ENCODE data around the gene SCAMP1. TPM values are rescaled to one million over a fixed set of nuclear protein-coding genes. Genes with fewer than 3 reads are reported as not detected.
A peak's percentile ranks its signal among the peaks of the same experiment; 100 is the strongest.

SCAMP1 gene
- polyA plus RNA-seq, 1 donor from 2014 or later, result 180 TPM

DNA sequence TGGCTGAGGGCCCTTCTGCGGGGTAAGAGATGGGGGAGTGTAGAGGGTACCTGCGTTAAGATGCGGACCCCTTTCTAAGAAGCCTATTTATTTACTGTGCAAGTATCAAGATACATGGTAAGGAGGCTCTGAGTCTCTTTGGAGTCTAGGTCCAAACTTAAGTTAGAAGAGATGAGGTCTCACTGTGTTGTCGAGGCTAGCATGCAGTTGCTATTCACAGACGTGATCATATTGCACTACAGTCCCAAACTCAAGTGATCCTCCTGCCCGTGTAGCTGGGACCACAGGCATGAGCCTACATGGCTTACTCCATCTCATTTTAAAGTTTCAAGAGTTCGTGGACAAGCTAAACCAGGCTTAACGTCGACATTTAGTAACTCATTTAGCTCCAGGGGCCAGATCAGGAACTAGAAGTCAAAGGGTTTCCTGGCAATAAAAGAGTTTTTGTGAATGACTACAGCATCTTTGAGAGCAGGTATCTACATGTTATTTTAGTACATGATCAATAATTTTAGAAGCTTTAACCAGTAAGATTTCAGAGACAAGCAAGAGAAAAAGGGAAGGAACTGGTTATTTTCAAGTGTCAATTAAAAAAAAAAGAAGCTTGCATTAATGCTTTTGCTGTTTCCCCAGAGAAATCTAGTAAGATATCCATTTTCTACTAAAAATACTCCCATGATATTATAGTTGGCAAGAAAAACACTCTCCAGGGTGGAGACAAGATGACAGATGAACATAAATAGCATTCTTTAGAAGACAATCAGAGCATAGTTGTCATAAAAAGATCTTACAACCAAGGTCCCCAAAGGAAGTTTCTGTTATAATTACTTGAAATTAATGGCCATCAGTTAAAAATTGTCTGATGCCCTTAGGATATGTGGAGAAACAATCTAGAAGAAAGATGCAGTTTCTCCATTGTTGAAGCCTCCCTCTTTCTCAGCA lies 141.3 kb downstream of the SCAMP1 start:
- Histone ChIP-seq H3K9ac (ENCODE audit: low read length) (no peak overlapping the region), H3K4me2 (ENCODE audit: low read length) (no peak overlapping the region), H3K36me3 (ENCODE audit: insufficient read depth, low read length) (no peaks in the 10 kb centered on the region), H3K27me3 (ENCODE audit: insufficient read depth, low read depth, low read length) (no peaks in the 10 kb centered on the region), H3K9me2 (ENCODE audit: insufficient read depth, low read length) (no peaks in the 10 kb centered on the region), H3K9me3 (ENCODE audit: low read length) (no peaks in the 10 kb centered on the region), H3K27ac (ENCODE audit: low read length) (no peak overlapping the region), H4K20me1 (ENCODE audit: insufficient read depth) (no peaks in the 10 kb centered on the region), H3K4me3 (ENCODE audit: low read length) (no peak overlapping the region), H3K79me2 (replicated peaks; ENCODE audit: insufficient read depth, low read length) (no peaks in the 10 kb centered on the region), H2AFZ (ENCODE audit: low read depth, low read length) (no peak overlapping the region), H3F3A (ENCODE audit: insufficient read depth, low read length, poor library complexity, severe bottlenecking) (no peaks in the 10 kb centered on the region)
- peak; percentile 21 for TF ChIP-seq POLR2AphosphoS5 (IDR thresholded peaks at IDR 0.05)
- no peak for TF ChIP-seq EZH2 (IDR thresholded peaks at IDR 0.05; ENCODE audit: borderline replicate concordance, insufficient read depth, low read length, poor library complexity, severe bottlenecking)
- TF ChIP-seq EP300 (conservative IDR thresholded peaks at IDR 0.05; ENCODE audit: poor library complexity, severe bottlenecking), result peak; percentile 42
- TF ChIP-seq, protein P1, sequence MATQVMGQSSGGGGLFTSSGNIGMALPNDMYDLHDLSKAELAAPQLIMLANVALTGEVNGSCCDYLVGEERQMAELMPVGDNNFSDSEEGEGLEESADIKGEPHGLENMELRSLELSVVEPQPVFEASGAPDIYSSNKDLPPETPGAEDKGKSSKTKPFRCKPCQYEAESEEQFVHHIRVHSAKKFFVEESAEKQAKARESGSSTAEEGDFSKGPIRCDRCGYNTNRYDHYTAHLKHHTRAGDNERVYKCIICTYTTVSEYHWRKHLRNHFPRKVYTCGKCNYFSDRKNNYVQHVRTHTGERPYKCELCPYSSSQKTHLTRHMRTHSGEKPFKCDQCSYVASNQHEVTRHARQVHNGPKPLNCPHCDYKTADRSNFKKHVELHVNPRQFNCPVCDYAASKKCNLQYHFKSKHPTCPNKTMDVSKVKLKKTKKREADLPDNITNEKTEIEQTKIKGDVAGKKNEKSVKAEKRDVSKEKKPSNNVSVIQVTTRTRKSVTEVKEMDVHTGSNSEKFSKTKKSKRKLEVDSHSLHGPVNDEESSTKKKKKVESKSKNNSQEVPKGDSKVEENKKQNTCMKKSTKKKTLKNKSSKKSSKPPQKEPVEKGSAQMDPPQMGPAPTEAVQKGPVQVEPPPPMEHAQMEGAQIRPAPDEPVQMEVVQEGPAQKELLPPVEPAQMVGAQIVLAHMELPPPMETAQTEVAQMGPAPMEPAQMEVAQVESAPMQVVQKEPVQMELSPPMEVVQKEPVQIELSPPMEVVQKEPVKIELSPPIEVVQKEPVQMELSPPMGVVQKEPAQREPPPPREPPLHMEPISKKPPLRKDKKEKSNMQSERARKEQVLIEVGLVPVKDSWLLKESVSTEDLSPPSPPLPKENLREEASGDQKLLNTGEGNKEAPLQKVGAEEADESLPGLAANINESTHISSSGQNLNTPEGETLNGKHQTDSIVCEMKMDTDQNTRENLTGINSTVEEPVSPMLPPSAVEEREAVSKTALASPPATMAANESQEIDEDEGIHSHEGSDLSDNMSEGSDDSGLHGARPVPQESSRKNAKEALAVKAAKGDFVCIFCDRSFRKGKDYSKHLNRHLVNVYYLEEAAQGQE (IDR thresholded peaks at IDR 0.05; ENCODE audit: borderline replicate concordance), result no peak
- no peak for TF ChIP-seq MXI1 (conservative IDR thresholded peaks at IDR 0.05; ENCODE audit: poor library complexity, severe bottlenecking)
- no peak for TF ChIP-seq SMC3 (conservative IDR thresholded peaks at IDR 0.05; ENCODE audit: poor library complexity)
- TF ChIP-seq, protein P2, sequence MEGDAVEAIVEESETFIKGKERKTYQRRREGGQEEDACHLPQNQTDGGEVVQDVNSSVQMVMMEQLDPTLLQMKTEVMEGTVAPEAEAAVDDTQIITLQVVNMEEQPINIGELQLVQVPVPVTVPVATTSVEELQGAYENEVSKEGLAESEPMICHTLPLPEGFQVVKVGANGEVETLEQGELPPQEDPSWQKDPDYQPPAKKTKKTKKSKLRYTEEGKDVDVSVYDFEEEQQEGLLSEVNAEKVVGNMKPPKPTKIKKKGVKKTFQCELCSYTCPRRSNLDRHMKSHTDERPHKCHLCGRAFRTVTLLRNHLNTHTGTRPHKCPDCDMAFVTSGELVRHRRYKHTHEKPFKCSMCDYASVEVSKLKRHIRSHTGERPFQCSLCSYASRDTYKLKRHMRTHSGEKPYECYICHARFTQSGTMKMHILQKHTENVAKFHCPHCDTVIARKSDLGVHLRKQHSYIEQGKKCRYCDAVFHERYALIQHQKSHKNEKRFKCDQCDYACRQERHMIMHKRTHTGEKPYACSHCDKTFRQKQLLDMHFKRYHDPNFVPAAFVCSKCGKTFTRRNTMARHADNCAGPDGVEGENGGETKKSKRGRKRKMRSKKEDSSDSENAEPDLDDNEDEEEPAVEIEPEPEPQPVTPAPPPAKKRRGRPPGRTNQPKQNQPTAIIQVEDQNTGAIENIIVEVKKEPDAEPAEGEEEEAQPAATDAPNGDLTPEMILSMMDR (IDR thresholded peaks at IDR 0.05; ENCODE audit: poor library complexity, severe bottlenecking), result no peak

DNA sequence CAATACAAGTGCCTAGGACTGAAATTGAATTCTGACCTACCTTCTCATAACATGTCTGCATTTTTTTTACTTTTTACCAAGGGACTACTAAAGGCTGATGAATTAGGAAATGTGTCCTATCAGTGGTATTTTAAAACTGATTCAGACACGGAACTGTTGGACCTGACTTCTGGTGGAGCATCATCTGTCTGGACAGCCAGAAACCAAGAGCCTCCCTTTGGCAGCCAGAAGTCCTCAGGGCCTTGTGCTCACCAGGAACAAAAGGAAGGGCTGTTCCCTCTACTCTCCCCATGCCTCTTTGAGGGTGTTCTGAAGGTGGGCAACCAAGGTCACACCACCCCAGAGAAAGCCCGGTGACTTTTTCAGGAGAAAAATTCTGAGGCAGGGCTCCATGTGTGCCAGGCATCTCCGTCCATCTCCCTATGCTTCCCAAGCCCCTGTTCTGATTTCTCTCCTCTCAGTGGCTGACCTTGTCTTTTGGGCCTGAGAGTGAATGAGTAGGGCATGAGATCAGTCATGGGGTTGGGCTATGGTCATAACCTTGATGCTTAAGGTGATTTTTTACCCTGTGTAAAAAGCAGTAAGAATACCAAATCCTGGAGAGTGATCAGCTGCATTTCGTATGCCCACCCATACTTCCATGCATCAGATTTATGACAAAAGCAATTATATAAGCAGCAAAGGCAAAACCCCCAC lies 143.7 kb downstream of the SCAMP1 start:
- no peaks in the 10 kb centered on the region for H3K79me2 ChIP-seq (replicated peaks; ENCODE audit: insufficient read depth, low read length)
- H3K4me2 ChIP-seq (ENCODE audit: low read length), result no peak overlapping the region
- no peak overlapping the region for H3K4me3 ChIP-seq (ENCODE audit: low read length)
- H3K9me3 ChIP-seq (ENCODE audit: low read length), result no peaks in the 10 kb centered on the region
- no peaks in the 10 kb centered on the region for H3K27me3 ChIP-seq (ENCODE audit: insufficient read depth, low read depth, low read length)
- no peaks in the 10 kb centered on the region for H4K20me1 ChIP-seq (ENCODE audit: insufficient read depth)
- no peak overlapping the region for H3K27ac ChIP-seq (ENCODE audit: low read length)
- no peak overlapping the region for H2AFZ ChIP-seq (ENCODE audit: low read depth, low read length)
- H3F3A ChIP-seq (ENCODE audit: insufficient read depth, low read length, poor library complexity, severe bottlenecking), result no peaks in the 10 kb centered on the region
- H3K9me2 ChIP-seq (ENCODE audit: insufficient read depth, low read length), result no peaks in the 10 kb centered on the region
- H3K36me3 ChIP-seq (ENCODE audit: insufficient read depth, low read length), result no peaks in the 10 kb centered on the region
- no peak overlapping the region for H3K9ac ChIP-seq (ENCODE audit: low read length)
- no peak for TF ChIP-seq POLR2AphosphoS5 (IDR thresholded peaks at IDR 0.05)
- no peak for TF ChIP-seq EP300 (conservative IDR thresholded peaks at IDR 0.05; ENCODE audit: poor library complexity, severe bottlenecking)
- TF ChIP-seq RAD21 (conservative IDR thresholded peaks at IDR 0.05), result no peak
- TF ChIP-seq EZH2 (IDR thresholded peaks at IDR 0.05; ENCODE audit: borderline replicate concordance, insufficient read depth, low read length, poor library complexity, severe bottlenecking), result no peak
- no peak for TF ChIP-seq TAF1 (IDR thresholded peaks at IDR 0.05; ENCODE audit: low read depth)
- TF ChIP-seq MXI1 (conservative IDR thresholded peaks at IDR 0.05; ENCODE audit: poor library complexity, severe bottlenecking), result no peak
- no peak for TF ChIP-seq SMC3 (conservative IDR thresholded peaks at IDR 0.05; ENCODE audit: poor library complexity)
- TF ChIP-seq, protein P2 (IDR thresholded peaks at IDR 0.05; ENCODE audit: poor library complexity, severe bottlenecking), result no peak
- TF ChIP-seq, protein P1 (IDR thresholded peaks at IDR 0.05; ENCODE audit: borderline replicate concordance), result no peak

All from neural cell (in vitro differentiated cells).